Measurements from ENCODE around the gene SYT9. TPM values are rescaled to one million over a fixed set of nuclear protein-coding genes. Genes with fewer than 3 reads are reported as not detected.

The SYT9 gene
- total RNA-seq, 1 donor from 2014 or later, result 0.21 TPM

GRCh38 chr11:7486781-7487140, 235.1 kb downstream of the SYT9 start:
- Mint-ChIP-seq H3K4me1 (ENCODE audit: unreplicated experiment) (peaks cover 4% of the 10 kb centered on the region), H3K4me3 (ENCODE audit: unreplicated experiment) (no peak overlapping the region), H3K27me3 (ENCODE audit: unreplicated experiment) (no peaks in the 10 kb centered on the region), H3K27ac (ENCODE audit: unreplicated experiment) (no peak overlapping the region), H3K36me3 (ENCODE audit: low read depth, unreplicated experiment) (no peaks in the 10 kb centered on the region), H3K9me3 (ENCODE audit: unreplicated experiment) (no peaks in the 10 kb centered on the region)
- no peak for TF ChIP-seq CTCF (IDR thresholded peaks at IDR 0.05; ENCODE audit: unreplicated experiment)
- no peak for DNase-seq (ENCODE audit: low spot score)

GRCh38 chr11:7487360-7487759, 235.7 kb downstream of the SYT9 start:
- DNase-seq (ENCODE audit: low spot score), result no peak
- Mint-ChIP-seq H3K36me3 (ENCODE audit: low read depth, unreplicated experiment) (no peaks in the 10 kb centered on the region), H3K4me1 (ENCODE audit: unreplicated experiment) (peaks cover 4% of the 10 kb centered on the region), H3K27ac (ENCODE audit: unreplicated experiment) (no peak overlapping the region), H3K4me3 (ENCODE audit: unreplicated experiment) (no peak overlapping the region), H3K27me3 (ENCODE audit: unreplicated experiment) (no peaks in the 10 kb centered on the region), H3K9me3 (ENCODE audit: unreplicated experiment) (no peaks in the 10 kb centered on the region)
- TF ChIP-seq CTCF (IDR thresholded peaks at IDR 0.05; ENCODE audit: unreplicated experiment), result no peak

GRCh38 chr11:7488681-7489080, 237.0 kb downstream of the SYT9 start:
- Mint-ChIP-seq H3K27ac (ENCODE audit: unreplicated experiment) (no peak overlapping the region), H3K9me3 (ENCODE audit: unreplicated experiment) (no peaks in the 10 kb centered on the region), H3K4me3 (ENCODE audit: unreplicated experiment) (no peak overlapping the region), H3K36me3 (ENCODE audit: low read depth, unreplicated experiment) (no peaks in the 10 kb centered on the region), H3K4me1 (ENCODE audit: unreplicated experiment) (peaks cover 4% of the 10 kb centered on the region), H3K27me3 (ENCODE audit: unreplicated experiment) (no peaks in the 10 kb centered on the region)
- DNase-seq (ENCODE audit: low spot score), result no peak
- TF ChIP-seq CTCF (IDR thresholded peaks at IDR 0.05; ENCODE audit: unreplicated experiment), result no peak

- Mint-ChIP-seq H3K36me3 (ENCODE audit: low read depth, unreplicated experiment) (no peaks in the 10 kb centered on the region), H3K27me3 (ENCODE audit: unreplicated experiment) (no peaks in the 10 kb centered on the region)
Observed at GRCh38 chr11:7489376-7489775, 237.7 kb downstream of the SYT9 start.

GRCh38 chr11:7490054-7490453, 238.3 kb downstream of the SYT9 start:
- TF ChIP-seq CTCF (IDR thresholded peaks at IDR 0.05; ENCODE audit: unreplicated experiment), result no peak

More at GRCh38 chr11:7489376-7489775, 237.7 kb downstream of the SYT9 start:
- TF ChIP-seq CTCF (IDR thresholded peaks at IDR 0.05; ENCODE audit: unreplicated experiment), result no peak
- Mint-ChIP-seq H3K4me1 (ENCODE audit: unreplicated experiment) (peaks cover 4% of the 10 kb centered on the region), H3K9me3 (ENCODE audit: unreplicated experiment) (no peaks in the 10 kb centered on the region), H3K27ac (ENCODE audit: unreplicated experiment) (no peak overlapping the region), H3K4me3 (ENCODE audit: unreplicated experiment) (no peak overlapping the region)
- DNase-seq (ENCODE audit: low spot score), result no peak

More at GRCh38 chr11:7490054-7490453, 238.3 kb downstream of the SYT9 start:
- no peaks in the 10 kb centered on the region for H3K9me3 Mint-ChIP-seq (ENCODE audit: unreplicated experiment)
- no peak overlapping the region for H3K4me3 Mint-ChIP-seq (ENCODE audit: unreplicated experiment)
- H3K27ac Mint-ChIP-seq (ENCODE audit: unreplicated experiment), result no peak overlapping the region
- no peaks in the 10 kb centered on the region for H3K27me3 Mint-ChIP-seq (ENCODE audit: unreplicated experiment)
- H3K36me3 Mint-ChIP-seq (ENCODE audit: low read depth, unreplicated experiment), result no peaks in the 10 kb centered on the region
- no peak for DNase-seq (ENCODE audit: low spot score)
- peaks cover 2% of the 10 kb centered on the region for H3K4me1 Mint-ChIP-seq (ENCODE audit: unreplicated experiment)
